Tibial artery (tissue), 4 donors: Measurements from ENCODE around the gene MYO1G.

ENCODE experiments used
- DNase-seq, 2 donors: peaks; one replicate each; pipeline ENCODE4 v3.0.0-alpha.2; 2019
- H3K27ac ChIP-seq, 2 donors: fragments of 200-600 bp; sonication (generic) in 1 of 2; 1 replicate in 1 of 2; 2 replicates in 1 of 2; pipeline ENCODE4 v1.5.1; 2018 to 2019; ENCODE audit warnings: mild to moderate bottlenecking in 1 of 2
- H3K27me3 ChIP-seq, 2 donors: fragments of 200-600 bp; sonication (generic) in 1 of 2; one replicate each; pipeline versions ENCODE4 v1.5.1 to v1.6.0; 2016 to 2019
- H3K36me3 ChIP-seq, 3 donors: fragments of 200-600 bp; sonication (generic) in 2 of 3; one replicate each; pipeline ENCODE4 v1.5.1; 2016 to 2019; ENCODE audit warnings: mild to moderate bottlenecking in 2 of 3
- H3K4me1 ChIP-seq, 4 donors: fragments of 200-600 bp; sonication (generic) in 2 of 4; 1 replicate in 3 of 4; 2 replicates in 1 of 4; pipeline ENCODE4 v1.5.1; 2016 to 2019
- H3K4me3 ChIP-seq, 2 donors: fragments of 200-600 bp; sonication (generic) in 1 of 2; 1 replicate in 1 of 2; 2 replicates in 1 of 2; pipeline ENCODE4 v1.5.1; 2018 to 2019; ENCODE audit warnings: mild to moderate bottlenecking in 2 of 2
- H3K9me3 ChIP-seq, 3 donors: fragments of 200-600 bp; sonication (generic) in 1 of 3; one replicate each; pipeline ENCODE4 v1.5.1; 2016 to 2019
- CTCF ChIP-seq, 2 experiments: fragments of 200-600 bp in 1 of 2; fragments of 450-650 bp in 1 of 2; IDR thresholded peaks; one replicate each; pipeline ENCODE4 v1.5.1; 2017 to 2019; ENCODE audit warnings: antibody characterized with exemption in 2 of 2, mild to moderate bottlenecking in 1 of 2, moderate library complexity in 1 of 2
- intact Hi-C: fragments of 100-400 bp; cut with DNase I; formaldehyde crosslinking; loops from one replicate; pipeline ENCODE4 v1.15.0; 2023; ENCODE audit warnings: low total_unique reads

The MYO1G gene

DNA sequence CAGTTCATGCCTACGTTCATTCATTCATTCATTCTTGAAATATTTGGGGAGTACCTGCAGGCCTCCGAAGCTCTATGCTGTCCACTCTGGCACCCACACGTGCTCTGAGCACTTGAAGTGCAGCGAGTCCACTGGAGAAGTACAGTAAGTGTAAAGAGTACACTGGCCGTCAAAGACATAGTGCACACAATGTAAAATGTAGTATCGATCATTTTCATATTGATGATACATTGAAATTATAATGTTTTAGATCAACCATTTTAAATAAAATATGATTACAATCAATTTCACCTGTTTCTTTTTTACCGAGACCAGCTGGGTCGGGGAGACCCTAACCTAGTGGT, 56.5 kb downstream of the MYO1G start:
- no peak for DNase-seq
- no peak for TF ChIP-seq CTCF (IDR thresholded peaks at IDR 0.05)
- Histone ChIP-seq H3K4me1 (peaks cover 0 to 5% (median 2%) of the 10 kb centered on the region in 4 donors), H3K27ac (no peak overlapping the region), H3K9me3 (no peaks in the 10 kb centered on the region), H3K27me3 (no peaks in the 10 kb centered on the region), H3K36me3 (no peaks in the 10 kb centered on the region), H3K4me3 (no peak overlapping the region)
- intact Hi-C loops = loop anchor here (5.0 kb wide), 1 partner anchor 335 kb away; no protein-coding TSS in a partner anchor

DNA sequence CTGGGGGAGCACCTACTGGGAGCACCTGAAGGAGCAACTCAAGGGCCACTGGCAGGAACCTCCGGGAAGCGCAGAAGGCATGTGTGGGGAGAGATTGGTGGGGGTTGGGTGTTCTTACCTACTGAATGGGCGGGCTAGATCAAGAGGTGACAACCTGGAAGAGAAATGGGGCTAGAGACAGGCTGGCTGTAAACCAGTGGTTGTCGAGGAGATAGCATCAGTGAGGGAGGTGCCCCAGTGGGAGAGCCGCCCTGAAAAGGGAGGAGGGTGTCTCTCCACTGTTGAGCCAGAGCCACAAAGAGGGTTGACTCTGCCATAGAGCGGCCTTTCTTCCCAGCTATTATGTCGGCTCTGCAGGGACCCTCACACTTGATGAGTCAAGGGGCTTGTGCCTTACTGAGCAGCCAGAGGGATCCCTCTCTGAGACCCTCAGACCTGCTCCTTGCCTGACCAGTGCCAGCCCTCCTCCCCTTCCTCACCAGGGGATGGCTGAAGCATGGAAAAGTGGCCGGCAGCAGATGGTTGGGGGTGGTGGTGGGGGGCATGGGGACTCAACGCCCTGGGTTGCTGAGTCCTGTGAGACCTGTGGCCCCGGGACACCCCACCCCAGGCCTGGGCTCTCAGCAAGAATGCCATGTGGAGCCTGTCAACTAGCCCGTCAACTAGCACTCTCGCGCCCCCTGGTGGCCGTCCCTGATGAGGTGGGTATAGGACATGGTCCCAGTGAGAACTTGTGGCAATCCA, 57.0 kb downstream of the MYO1G start:
- Histone ChIP-seq H3K4me1 (peaks cover 0 to 5% (median 2%) of the 10 kb centered on the region in 4 donors), H3K27me3 (no peaks in the 10 kb centered on the region), H3K36me3 (no peaks in the 10 kb centered on the region), H3K9me3 (no peaks in the 10 kb centered on the region), H3K27ac (no peak overlapping the region), H3K4me3 (no peak overlapping the region)
- intact Hi-C loops = loop anchor here (5.0 kb wide), 1 partner anchor 334 kb away; no protein-coding TSS in a partner anchor
- peak; percentile 89 to 94 for DNase-seq
- peak; percentile 72 to 79 for TF ChIP-seq CTCF (IDR thresholded peaks at IDR 0.05)

DNA sequence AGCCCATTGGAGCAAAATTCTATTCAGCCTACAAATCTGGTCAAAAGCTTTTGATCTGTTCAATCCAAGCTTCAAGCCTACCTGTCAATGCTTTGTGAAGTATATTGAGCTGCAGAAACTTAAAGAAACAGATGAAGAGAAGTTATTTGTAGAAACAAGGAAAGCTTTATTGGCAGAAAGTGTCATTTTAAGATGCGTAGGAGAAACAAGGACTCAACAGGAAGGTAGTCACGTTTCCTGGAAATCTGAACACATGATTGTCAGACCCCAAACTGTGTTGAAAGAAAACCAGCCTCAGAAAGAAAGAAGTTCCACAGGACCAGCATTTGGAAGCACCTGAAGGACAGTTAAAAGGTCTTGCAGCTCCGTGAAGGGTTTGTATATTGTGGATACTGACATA, 58.7 kb downstream of the MYO1G start:
- intact Hi-C loops = loop anchor here (5.0 kb wide), 1 partner anchor 333 kb away; no protein-coding TSS in a partner anchor
- no peak overlapping the region for H3K4me3 ChIP-seq
- no peaks in the 10 kb centered on the region for H3K36me3 ChIP-seq
- H3K4me1 ChIP-seq = peaks cover 0 to 5% (median 2%) of the 10 kb centered on the region in 4 donors
- no peaks in the 10 kb centered on the region for H3K27me3 ChIP-seq
- DNase-seq = no peak
- no peak for TF ChIP-seq CTCF (IDR thresholded peaks at IDR 0.05)
- no peak overlapping the region for H3K27ac ChIP-seq
- H3K9me3 ChIP-seq = no peaks in the 10 kb centered on the region

GRCh38 chr7:44918029-44918428, 60.8 kb downstream of the MYO1G start:
- no peak overlapping the region for H3K4me3 ChIP-seq
- H3K9me3 ChIP-seq = no peaks in the 10 kb centered on the region
- peaks cover 0 to 6% (median 2%) of the 10 kb centered on the region in 4 donors for H3K4me1 ChIP-seq
- no peaks in the 10 kb centered on the region for H3K36me3 ChIP-seq
- no peak for TF ChIP-seq CTCF (IDR thresholded peaks at IDR 0.05)
- H3K27me3 ChIP-seq = no peaks in the 10 kb centered on the region
- DNase-seq = no peak
- intact Hi-C loops = loop anchor here (2.0 kb wide), 1 partner anchor 61 kb away; no protein-coding TSS in a partner anchor
- H3K27ac ChIP-seq = no peak overlapping the region

GRCh38 chr7:44917465-44917864, 61.4 kb downstream of the MYO1G start:
- no peak for TF ChIP-seq CTCF (IDR thresholded peaks at IDR 0.05)
- Histone ChIP-seq H3K4me3 (no peak overlapping the region), H3K27ac (no peak overlapping the region), H3K4me1 (peaks cover 0 to 12% (median 2%) of the 10 kb centered on the region in 4 donors), H3K36me3 (no peaks in the 10 kb centered on the region), H3K9me3 (no peaks in the 10 kb centered on the region), H3K27me3 (no peaks in the 10 kb centered on the region)
- no peak for DNase-seq
- intact Hi-C loops = no loop called here
